Sciatic nerve (tissue), 2 donors: ENCODE data around the gene PBX2. TPM values are rescaled to one million over a fixed set of nuclear protein-coding genes. Genes with fewer than 3 reads are reported as not detected.

ENCODE experiments used
- ATAC-seq: fragments of 200-7000 bp; cut with Tn5 transposase; one replicate; pipeline ENCODE4 v1.9.1; 2020; ENCODE audit warnings: mild to moderate bottlenecking, moderate library complexity
- DNase-seq: peaks from one replicate; pipeline ENCODE4 v3.0.0-alpha.2; 2020; ENCODE audit warnings: low spot score
- intact Hi-C: fragments of 100-400 bp; cut with DNase I; formaldehyde crosslinking; loops from one replicate; pipeline ENCODE4 v1.14.2; 2022
- microRNA-seq: library from miRNA; unstranded; fragments of <30 nt; microRNA quantifications from one replicate; pipeline ENCODE4 v1.2.0, GENCODE V29; 2020
- total RNA-seq: library from RNA; stranded (reverse); fragmentation: NEBNext Ultra II Directional; extraction: Animal tissue kit (Norgen Biotek cat#: 25700); gene quantifications from one replicate; pipeline ENCODE4 v1.2.1, GENCODE V29; 2021
- donor health status: DM: no; HTN: no; CAD: no.
- donor health status: DM: no; HTN: no; CAD: no.

Gene PBX2
- total RNA-seq, 1 donor from 2014 or later: 97.7 TPM

- intact Hi-C loops: no loop called here
- ATAC-seq: no peak
- no peak for DNase-seq
Observed at GRCh38 chr6:32140420-32141046, 49.5 kb downstream of the PBX2 start.

GRCh38 chr6:32139590-32139989 is 50.4 kb downstream of the PBX2 start:
- no peak for ATAC-seq
- intact Hi-C loops: no loop called here
- DNase-seq: no peak

GRCh38 chr6:32137454-32137853 is 52.5 kb downstream of the PBX2 start:
- intact Hi-C loops: no loop called here
- ATAC-seq: no peak
- no peak for DNase-seq

Small RNAs within 50 kb of the gene (microRNA-seq; reads per million reads assigned to microRNA genes)
- gene MIR6721: not detected
- gene MIR6833: not detected

Other genes with a start within 250 kb of the PBX2 start
- 72.6 TPM for gene CFB, start 244.1 kb downstream of the PBX2 start, total RNA-seq
- gene NELFE, start 231.2 kb downstream of the PBX2 start, total RNA-seq: 55.1 TPM
- gene SKIC2, start 231.0 kb downstream of the PBX2 start, total RNA-seq: 60.0 TPM
- 23.0 TPM for gene DXO, start 218.1 kb downstream of the PBX2 start, total RNA-seq
- 453 TPM for gene C4A, start 208.1 kb downstream of the PBX2 start, total RNA-seq
- gene C4B, start 175.4 kb downstream of the PBX2 start, total RNA-seq: 392 TPM
- gene CYP21A2, start 151.8 kb downstream of the PBX2 start, total RNA-seq: 6.1 TPM
- gene TNXB, start 80.9 kb downstream of the PBX2 start, total RNA-seq: 423 TPM
- 88.4 TPM for gene ATF6B, start 62.0 kb downstream of the PBX2 start, total RNA-seq
- gene FKBPL, start 59.9 kb downstream of the PBX2 start, total RNA-seq: 2.8 TPM
- 6.1 TPM for gene PRRT1, start 38.3 kb downstream of the PBX2 start, total RNA-seq
- gene PPT2, start 36.1 kb downstream of the PBX2 start, total RNA-seq: 38.8 TPM
- gene EGFL8, start 25.6 kb downstream of the PBX2 start, total RNA-seq: 312 TPM
- gene AGPAT1, start 14.1 kb downstream of the PBX2 start, total RNA-seq: 59.9 TPM
- gene RNF5, start 11.8 kb downstream of the PBX2 start, total RNA-seq: 63.8 TPM
- gene AGER, start 5.9 kb downstream of the PBX2 start, total RNA-seq: 13.6 TPM
- 20.5 TPM for gene GPSM3, start 2.4 kb upstream of the PBX2 start, total RNA-seq
- gene NOTCH4, start 33.9 kb upstream of the PBX2 start, total RNA-seq: 71.8 TPM
- gene TSBP1, start 181.7 kb upstream of the PBX2 start, total RNA-seq: not detected
- not detected for gene BTNL2, start 217.0 kb upstream of the PBX2 start, total RNA-seq
- 455 TPM for gene HLA-DRA, start 249.7 kb upstream of the PBX2 start, total RNA-seq